GM18870 (cell line): ENCODE results near the gene ADARB1.

Experiments
- ATAC-seq: cut with Tn5 transposase; IDR thresholded peaks from one replicate; pipeline ENCODE4 v1.9.1; 2021; ENCODE audit warnings: moderate library complexity; ENCODE audit not compliant: unreplicated experiment

ADARB1 gene

GRCh38 chr21:45054227-45054926, 20.0 kb upstream of the ADARB1 start:
- ATAC-seq, result no peak

- ATAC-seq, result no peak
Measured at GRCh38 chr21:45054927-45055612, 19.3 kb upstream of the ADARB1 start.

GRCh38 chr21:45055861-45056260, 18.5 kb upstream of the ADARB1 start:
- no peak for ATAC-seq

GRCh38 chr21:45056296-45056904, 18.0 kb upstream of the ADARB1 start:
- no peak for ATAC-seq

- no peak for ATAC-seq
Measured at GRCh38 chr21:45056917-45057560, 17.3 kb upstream of the ADARB1 start.

- ATAC-seq, result no peak
Measured at GRCh38 chr21:45057886-45058285, 16.5 kb upstream of the ADARB1 start.

- ATAC-seq, result no peak
Measured at GRCh38 chr21:45059121-45059520, 15.3 kb upstream of the ADARB1 start.

GRCh38 chr21:45060089-45060488, 14.3 kb upstream of the ADARB1 start:
- ATAC-seq, result no peak

- ATAC-seq, result no peak
Measured at GRCh38 chr21:45060675-45061311, 13.6 kb upstream of the ADARB1 start.

- ATAC-seq, result no peak
Measured at GRCh38 chr21:45064091-45064490, 10.3 kb upstream of the ADARB1 start.

- ATAC-seq, result no peak
Measured at GRCh38 chr21:45064618-45065399, 9.6 kb upstream of the ADARB1 start.

GRCh38 chr21:45067462-45068285, 6.7 kb upstream of the ADARB1 start:
- ATAC-seq, result no peak

GRCh38 chr21:45069085-45069484, 5.3 kb upstream of the ADARB1 start:
- ATAC-seq, result no peak

GRCh38 chr21:45069711-45070110, 4.7 kb upstream of the ADARB1 start:
- no peak for ATAC-seq

- no peak for ATAC-seq
Measured at GRCh38 chr21:45071078-45071873, 3.1 kb upstream of the ADARB1 start.

- no peak for ATAC-seq
Measured at GRCh38 chr21:45071874-45072737, 2.3 kb upstream of the ADARB1 start.

GRCh38 chr21:45072738-45073300, 1.6 kb upstream of the ADARB1 start:
- no peak for ATAC-seq
